ENCODE results near the gene HSD17B3.
"Not testable (repeated sequence)": the region's sequence is repeated elsewhere in the genome, so short reads cannot be mapped to it uniquely, and the experiment has no call there.

The HSD17B3 gene

DNA sequence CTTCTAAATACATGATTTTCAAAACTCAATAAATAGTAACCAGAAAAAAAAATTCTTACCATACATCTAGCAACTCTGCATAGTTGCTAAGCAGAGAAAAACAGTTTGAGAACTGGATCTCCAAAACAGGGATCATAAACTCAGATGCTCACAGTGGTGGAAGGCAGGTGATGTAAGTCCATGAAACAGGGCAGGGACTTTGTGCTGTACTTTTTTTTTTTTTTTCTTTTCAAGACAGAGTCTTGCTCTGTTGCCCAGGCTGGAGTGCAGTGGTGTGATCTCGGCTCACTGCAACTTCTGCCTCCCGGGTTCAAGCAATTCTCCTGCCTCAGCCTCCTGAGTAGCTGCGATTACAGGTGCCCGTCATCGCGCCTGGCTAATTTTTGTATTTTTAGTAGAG lies 5.0 kb upstream of the HSD17B3 start:
- DNase-seq (ENCODE audit: low spot score) = not testable (repeated sequence)

GRCh38 chr9:96305171-96305570 lies 3.2 kb upstream of the HSD17B3 start:
- no peak for DNase-seq (ENCODE audit: low spot score)

DNA sequence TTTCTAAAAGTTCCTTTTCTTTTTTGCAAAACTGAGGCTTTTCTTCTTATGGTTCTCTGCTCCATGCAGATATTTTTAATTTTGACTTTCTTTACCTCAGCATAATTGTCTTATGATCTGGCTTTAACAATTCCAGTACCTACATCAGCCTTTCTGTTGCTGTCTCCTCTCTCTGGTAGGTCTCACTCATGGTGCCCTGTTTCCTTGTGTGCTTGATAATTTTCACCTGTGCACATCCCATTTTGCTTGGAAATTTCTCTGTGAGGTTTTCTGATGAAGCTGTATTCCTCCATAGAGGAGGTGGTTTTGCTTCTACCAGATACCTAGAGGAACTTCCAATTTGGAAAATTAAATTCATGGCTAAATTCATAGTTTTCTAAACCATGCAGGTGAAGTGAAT lies 2.3 kb upstream of the HSD17B3 start:
- no peak for DNase-seq (ENCODE audit: low spot score)

DNA sequence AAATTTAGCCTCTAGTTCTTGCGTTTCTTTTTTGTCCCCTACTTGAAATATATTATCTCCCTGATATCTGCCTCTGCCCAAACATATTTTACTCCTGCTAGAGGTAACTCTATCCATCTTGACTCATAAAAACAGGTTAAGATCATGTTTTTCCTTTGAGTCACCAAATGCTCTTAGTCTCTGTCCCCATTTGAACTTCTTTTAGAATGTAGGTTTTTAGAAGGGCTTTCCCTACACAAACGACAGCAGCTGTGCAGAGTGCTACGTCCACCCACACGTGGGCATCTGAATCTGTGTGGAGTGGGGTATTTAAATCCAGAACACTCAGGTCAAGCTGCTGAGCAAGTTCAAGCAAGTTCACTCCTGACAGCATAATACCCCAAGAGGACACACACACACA lies 2.2 kb downstream of the HSD17B3 start:
- no peak for DNase-seq (ENCODE audit: low spot score)

DNA sequence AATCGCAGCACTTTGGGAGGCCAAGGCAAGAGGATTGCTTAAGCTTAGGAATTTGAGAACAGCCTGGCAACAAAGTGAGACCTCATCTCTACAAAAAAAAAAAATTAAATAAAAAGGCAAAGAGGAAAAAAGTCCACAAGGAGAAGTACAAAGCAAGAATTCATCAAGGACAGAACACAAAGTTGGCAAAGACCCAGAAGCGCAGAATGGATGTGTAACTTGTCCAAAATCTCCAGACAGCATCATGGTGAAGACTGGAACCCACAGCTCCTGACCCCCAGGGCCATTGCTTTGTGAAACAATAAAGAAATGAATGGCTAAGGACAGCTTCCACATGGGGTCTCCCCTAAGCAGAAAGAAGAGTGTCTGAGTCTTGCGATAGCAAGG lies 7.8 kb downstream of the HSD17B3 start:
- DNase-seq (ENCODE audit: low spot score) = peak; percentile 3

GRCh38 chr9:96293498-96294158 lies 8.3 kb downstream of the HSD17B3 start:
- DNase-seq (ENCODE audit: low spot score) = peak; percentile 32

GRCh38 chr9:96289392-96289791 lies 12.6 kb downstream of the HSD17B3 start:
- no peak for DNase-seq (ENCODE audit: low spot score)

GRCh38 chr9:96281641-96282040 lies 20.3 kb downstream of the HSD17B3 start:
- no peak for DNase-seq (ENCODE audit: low spot score)

- no peak for DNase-seq (ENCODE audit: low spot score)
Observed at GRCh38 chr9:96279932-96280331, 22.0 kb downstream of the HSD17B3 start.

DNA sequence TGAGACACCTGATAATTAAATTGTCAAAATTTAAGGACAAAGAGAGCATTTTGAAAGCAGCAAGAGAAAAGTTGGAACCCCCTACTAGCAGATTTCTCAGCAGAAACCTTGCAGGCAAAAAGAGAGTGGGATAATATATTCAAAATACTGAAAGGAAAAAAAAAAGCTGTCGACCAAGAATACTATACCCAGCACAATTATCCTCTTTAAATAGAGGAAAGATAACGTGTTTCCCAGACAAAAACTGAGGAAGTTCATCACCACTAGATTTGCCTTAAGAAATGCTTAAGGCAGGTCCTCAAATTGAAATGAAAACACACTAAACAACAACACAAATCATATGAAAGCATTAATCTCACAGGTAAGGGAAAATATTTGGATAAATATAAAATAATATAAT lies 27.0 kb downstream of the HSD17B3 start:
- no peak for DNase-seq (ENCODE audit: low spot score)

GRCh38 chr9:96270236-96270744 lies 31.7 kb downstream of the HSD17B3 start:
- no peak for DNase-seq (ENCODE audit: low spot score)

DNA sequence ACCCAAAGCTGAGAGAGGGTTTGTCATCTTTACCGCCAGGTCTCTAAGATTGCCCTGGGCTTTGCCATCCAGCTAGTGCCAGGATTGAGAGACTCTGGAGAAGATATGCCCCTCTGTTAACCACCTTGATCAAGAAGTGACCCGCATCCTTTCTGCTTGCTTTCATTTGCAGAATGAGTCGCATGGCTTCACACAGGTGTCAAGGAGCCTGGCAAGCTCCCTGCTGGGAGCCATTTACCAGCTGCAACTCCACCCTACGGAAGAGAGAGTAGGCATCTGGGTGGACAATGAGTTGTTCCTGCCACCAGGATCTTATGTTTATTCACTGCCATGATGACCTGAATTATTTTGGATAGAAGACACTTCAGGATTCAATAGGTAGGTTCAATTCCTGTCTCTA lies 43.0 kb downstream of the HSD17B3 start:
- no peak for DNase-seq (ENCODE audit: low spot score)

GRCh38 chr9:96256800-96257199 lies 45.2 kb downstream of the HSD17B3 start:
- DNase-seq (ENCODE audit: low spot score) = no peak

DNA sequence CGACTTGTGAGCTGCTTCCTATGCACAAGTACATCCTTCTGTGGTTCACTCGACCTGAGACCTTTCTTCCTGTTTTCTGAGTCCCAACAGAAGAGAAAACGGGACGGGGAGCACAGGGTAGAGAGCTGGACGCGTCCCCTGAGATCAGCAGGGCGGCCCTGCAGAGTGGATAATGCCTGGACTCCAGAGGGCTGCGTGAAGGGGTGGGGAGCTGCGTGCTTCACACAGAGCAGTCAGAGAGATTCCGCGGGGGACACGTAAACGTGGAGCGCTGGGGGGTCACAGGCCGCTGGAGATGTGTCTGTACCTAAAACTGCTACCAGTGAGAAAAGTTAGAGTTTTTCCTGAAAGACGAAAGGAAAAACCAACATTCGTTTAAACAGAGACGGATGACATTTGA lies 46.3 kb downstream of the HSD17B3 start:
- no peak for DNase-seq (ENCODE audit: low spot score)

GRCh38 chr9:96253059-96253696 lies 48.8 kb downstream of the HSD17B3 start:
- no peak for DNase-seq (ENCODE audit: low spot score)

GRCh38 chr9:96251451-96251850 lies 50.5 kb downstream of the HSD17B3 start:
- no peak for DNase-seq (ENCODE audit: low spot score)

GRCh38 chr9:96249746-96250145 lies 52.2 kb downstream of the HSD17B3 start:
- DNase-seq (ENCODE audit: low spot score) = no peak

- DNase-seq (ENCODE audit: low spot score) = no peak
Observed at GRCh38 chr9:96246267-96246671, 55.7 kb downstream of the HSD17B3 start.

DNA sequence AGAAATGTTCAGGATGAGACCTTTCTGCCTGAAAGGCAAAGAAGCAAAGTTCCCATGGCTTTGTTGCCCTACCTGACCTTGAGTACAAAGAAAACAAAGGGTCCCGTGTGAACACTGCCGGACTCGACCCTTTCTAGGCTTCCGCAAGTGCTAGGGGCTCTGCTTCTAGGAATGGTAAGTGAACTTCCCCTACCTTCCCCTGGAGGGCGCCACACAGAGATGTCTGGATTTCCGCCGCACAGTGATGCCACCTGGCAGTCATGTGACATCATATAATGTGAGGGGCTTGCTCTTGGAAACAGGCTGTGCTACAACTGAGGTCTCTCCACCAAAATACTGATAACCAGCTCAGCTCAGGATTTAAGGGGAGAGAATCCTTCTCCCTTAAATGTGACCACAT lies 56.6 kb downstream of the HSD17B3 start:
- no peak for DNase-seq (ENCODE audit: low spot score)

DNA sequence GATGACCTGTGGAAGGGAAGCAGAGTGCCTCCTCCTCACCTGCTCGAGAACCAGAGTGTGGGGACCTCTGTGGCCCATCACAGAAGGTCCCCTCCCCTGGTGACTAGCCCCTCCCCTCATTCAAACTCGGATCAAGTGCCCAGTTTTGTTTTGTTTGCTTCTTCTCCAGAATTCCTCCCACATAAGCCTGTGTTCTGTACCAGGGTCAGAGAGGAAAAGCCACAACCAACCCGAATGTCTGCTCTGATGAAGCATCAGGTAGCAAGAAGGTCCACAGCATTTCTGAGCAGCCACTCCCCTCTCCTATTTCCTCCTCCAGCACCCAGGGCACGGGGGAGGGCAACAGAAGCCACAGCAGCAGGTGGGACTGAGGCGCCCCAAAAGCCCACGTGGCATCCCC lies 58.2 kb downstream of the HSD17B3 start:
- DNase-seq (ENCODE audit: low spot score) = no peak

GRCh38 chr9:96242811-96243210 lies 59.2 kb downstream of the HSD17B3 start:
- DNase-seq (ENCODE audit: low spot score) = peak; percentile 74

DNA sequence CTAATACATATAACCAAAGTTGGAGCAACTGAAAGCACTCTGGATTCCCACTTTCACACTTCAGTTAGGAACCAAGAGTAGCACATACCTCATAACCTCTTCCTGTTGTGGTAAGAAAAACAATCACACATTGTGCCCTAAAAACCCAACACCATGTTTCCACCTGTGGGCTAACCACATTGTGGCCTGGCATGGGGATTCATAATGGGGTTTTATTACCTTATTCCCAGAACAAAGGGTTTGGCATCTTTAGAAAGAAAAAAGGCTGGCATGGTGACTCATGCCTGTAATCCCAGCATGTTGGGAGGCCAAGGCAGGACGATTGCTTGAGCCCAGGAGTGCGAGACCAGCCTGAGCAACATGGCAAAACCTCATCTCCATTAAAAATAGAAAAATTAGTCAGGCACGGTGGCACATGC lies 60.6 kb downstream of the HSD17B3 start:
- DNase-seq (ENCODE audit: low spot score) = no peak

GRCh38 chr9:96236854-96237550 lies 65.0 kb downstream of the HSD17B3 start:
- DNase-seq (ENCODE audit: low spot score) = peak; percentile 38

All from pons (tissue), 1 donor.